Keratinocyte (primary cell): ENCODE data around the gene GRIPAP1.

Experiments
- EZH2 ChIP-seq: IDR thresholded peaks from one replicate; pipeline ENCODE4 v1.6.1; 2012; ENCODE audit warnings: inconsistent platforms, mild to moderate bottlenecking, low read length, moderate library complexity
- TF ChIP-seq, protein P1 (sequence below), 3 experiments: IDR thresholded peaks in 1 of 3; conservative IDR thresholded peaks in 1 of 3; optimal IDR thresholded peaks in 1 of 3; 2 replicates in 2 of 3; 3 replicates in 1 of 3; pipeline versions ENCODE3 to v1.5.1; 2011; ENCODE audit warnings: low read length in 3 of 3, mild to moderate bottlenecking in 3 of 3, moderate library complexity in 2 of 3, control low read depth in 1 of 3, inconsistent platforms in 1 of 3; ENCODE audit not compliant: insufficient read depth in 2 of 3; ENCODE audit errors: extremely low read depth in 1 of 3

DNA sequence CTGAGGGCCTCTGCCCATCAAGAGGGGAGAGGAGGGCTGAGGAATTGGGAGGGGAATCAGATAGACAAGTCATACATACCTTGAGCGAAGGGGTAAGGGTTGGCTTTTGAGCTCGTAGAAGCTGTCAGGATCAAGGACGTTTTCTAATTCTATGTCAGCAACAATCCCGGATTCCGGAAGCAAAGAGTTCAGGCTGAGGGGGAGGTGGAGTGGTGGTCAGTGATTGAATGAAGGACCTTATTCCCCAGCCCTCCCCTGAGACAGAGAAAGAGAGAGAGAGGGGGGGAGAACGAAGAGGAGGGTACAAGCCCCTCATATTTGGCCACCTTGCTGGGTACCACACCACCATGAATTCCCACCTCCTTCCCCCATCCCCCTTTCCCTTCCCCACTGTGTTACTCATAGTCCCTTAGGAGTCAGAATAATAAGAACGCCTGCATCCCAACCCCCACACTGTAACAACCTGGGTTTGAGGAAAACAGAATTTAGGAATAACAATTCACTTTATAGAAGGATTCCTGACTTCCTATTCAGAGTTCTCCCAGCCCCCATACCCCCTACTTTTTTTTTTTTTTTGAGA is 38.4 kb upstream of the GRIPAP1 start:
- no peak for TF ChIP-seq EZH2
- TF ChIP-seq, protein P1, sequence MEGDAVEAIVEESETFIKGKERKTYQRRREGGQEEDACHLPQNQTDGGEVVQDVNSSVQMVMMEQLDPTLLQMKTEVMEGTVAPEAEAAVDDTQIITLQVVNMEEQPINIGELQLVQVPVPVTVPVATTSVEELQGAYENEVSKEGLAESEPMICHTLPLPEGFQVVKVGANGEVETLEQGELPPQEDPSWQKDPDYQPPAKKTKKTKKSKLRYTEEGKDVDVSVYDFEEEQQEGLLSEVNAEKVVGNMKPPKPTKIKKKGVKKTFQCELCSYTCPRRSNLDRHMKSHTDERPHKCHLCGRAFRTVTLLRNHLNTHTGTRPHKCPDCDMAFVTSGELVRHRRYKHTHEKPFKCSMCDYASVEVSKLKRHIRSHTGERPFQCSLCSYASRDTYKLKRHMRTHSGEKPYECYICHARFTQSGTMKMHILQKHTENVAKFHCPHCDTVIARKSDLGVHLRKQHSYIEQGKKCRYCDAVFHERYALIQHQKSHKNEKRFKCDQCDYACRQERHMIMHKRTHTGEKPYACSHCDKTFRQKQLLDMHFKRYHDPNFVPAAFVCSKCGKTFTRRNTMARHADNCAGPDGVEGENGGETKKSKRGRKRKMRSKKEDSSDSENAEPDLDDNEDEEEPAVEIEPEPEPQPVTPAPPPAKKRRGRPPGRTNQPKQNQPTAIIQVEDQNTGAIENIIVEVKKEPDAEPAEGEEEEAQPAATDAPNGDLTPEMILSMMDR (optimal IDR thresholded peaks at IDR 0.05 in 1 of 3, IDR thresholded peaks at IDR 0.05 in 1 of 3, conservative IDR thresholded peaks at IDR 0.05 in 1 of 3; ENCODE audit: extremely low read depth in 1 of 3, insufficient read depth in 2 of 3, low read length in 3 of 3), result no peak
